Fibroblast of lung (primary cell): ENCODE measurements around the gene LRRC61. TPM values are rescaled to one million over a fixed set of nuclear protein-coding genes. Genes with fewer than 3 reads are reported as not detected.
"Not testable (repeated sequence)": the region's sequence is repeated elsewhere in the genome, so short reads cannot be mapped to it uniquely, and the experiment has no call there.

Source experiments
- DNase-seq, 2 donors: peaks; one replicate each; pipeline versions ENCODE4 v3.0.0 to v3.0.0-alpha.2; 2010; ENCODE audit warnings: low read depth in 2 of 2
- H2AFZ ChIP-seq: 2 replicates; pipeline ENCODE4 v1.5.1; 2012; ENCODE audit warnings: low read length, control low read depth, inconsistent platforms
- H3K27ac ChIP-seq: 2 replicates; pipeline ENCODE4 v1.5.1; 2011; ENCODE audit warnings: low read length, control low read depth; ENCODE audit not compliant: insufficient read depth
- H3K27me3 ChIP-seq: 2 replicates; pipeline ENCODE4 v1.5.1; 2011; ENCODE audit warnings: mild to moderate bottlenecking, low read length; ENCODE audit not compliant: control insufficient read depth, insufficient read depth
- H3K36me3 ChIP-seq: 2 replicates; pipeline ENCODE4 v1.5.1; 2011; ENCODE audit warnings: low read length; ENCODE audit not compliant: control insufficient read depth, insufficient read depth
- H3K4me1 ChIP-seq: 2 replicates; pipeline ENCODE4 v1.5.1; 2011; ENCODE audit warnings: low read length; ENCODE audit not compliant: control insufficient read depth, insufficient read depth; ENCODE audit errors: extremely low read depth
- H3K4me2 ChIP-seq: 2 replicates; pipeline ENCODE4 v1.5.1; 2011; ENCODE audit warnings: low read length, control low read depth; ENCODE audit not compliant: insufficient read depth; ENCODE audit errors: extremely low read depth
- H3K4me3 ChIP-seq, 4 experiments: fragments of 200-600 bp in 1 of 4; sonication (generic) in 1 of 4; replicated peaks in 1 of 4; 2 replicates each; pipeline ENCODE4 v1.5.1; 2011 to 2016; ENCODE audit warnings: low read length in 4 of 4, low read depth in 3 of 4, mild to moderate bottlenecking in 3 of 4, control low read depth in 2 of 4, inconsistent platforms in 1 of 4, mixed read lengths in 1 of 4; ENCODE audit not compliant: insufficient read depth in 1 of 4; ENCODE audit errors: control extremely low read depth in 1 of 4
- H3K79me2 ChIP-seq: 2 replicates; pipeline ENCODE4 v1.5.1; 2012; ENCODE audit warnings: mild to moderate bottlenecking, low read length, inconsistent platforms; ENCODE audit not compliant: control insufficient read depth, insufficient read depth
- H3K9ac ChIP-seq: 2 replicates; pipeline ENCODE4 v1.5.1; 2011; ENCODE audit warnings: mild to moderate bottlenecking, low read length, control low read depth; ENCODE audit not compliant: insufficient read depth
- H3K9me3 ChIP-seq: 2 replicates; pipeline ENCODE4 v1.5.1; 2012; ENCODE audit warnings: low read depth, low read length; ENCODE audit not compliant: control insufficient read depth, insufficient read depth
- H4K20me1 ChIP-seq: 2 replicates; pipeline ENCODE4 v1.5.1; 2011; ENCODE audit warnings: low read length; ENCODE audit not compliant: control insufficient read depth, insufficient read depth; ENCODE audit errors: extremely low read depth
- EZH2 ChIP-seq: IDR thresholded peaks from 2 replicates; pipeline ENCODE4 v1.5.1; 2012; ENCODE audit warnings: low read length, control low read depth, mild to moderate bottlenecking; ENCODE audit errors: missing control alignments
- polyA plus RNA-seq, 2 donors: library from polyadenylated mRNA; depleted of rRNA in 1 of 2; stranded (reverse) in 1 of 2; unstranded in 1 of 2; fragments of >200 nt; gene quantifications; 2 replicates each; pipeline ENCODE4 v1.2.1, GENCODE V29; 2011 to 2012; ENCODE audit warnings: missing spikeins in 1 of 2
- total RNA-seq: library from RNA; depleted of rRNA; stranded (reverse); fragments of >200 nt; gene quantifications from 2 replicates; pipeline ENCODE4 v1.2.1, GENCODE V29; 2014
- TF ChIP-seq, protein P1 (sequence below), 2 donors: IDR thresholded peaks in 1 of 2; conservative IDR thresholded peaks in 1 of 2; 1 replicate in 1 of 2; 2 replicates in 1 of 2; pipeline ENCODE4 v1.5.1; 2011 to 2012; ENCODE audit warnings: low read length in 2 of 2, control low read depth in 1 of 2, inconsistent platforms in 1 of 2, low read depth in 1 of 2, mild to moderate bottlenecking in 1 of 2

The LRRC61 gene
- total and polyA plus RNA-seq, 2 donors (not counting 1 experiment from before 2014, with no cell fraction given) = 0.03 to 0.33 TPM

DNA sequence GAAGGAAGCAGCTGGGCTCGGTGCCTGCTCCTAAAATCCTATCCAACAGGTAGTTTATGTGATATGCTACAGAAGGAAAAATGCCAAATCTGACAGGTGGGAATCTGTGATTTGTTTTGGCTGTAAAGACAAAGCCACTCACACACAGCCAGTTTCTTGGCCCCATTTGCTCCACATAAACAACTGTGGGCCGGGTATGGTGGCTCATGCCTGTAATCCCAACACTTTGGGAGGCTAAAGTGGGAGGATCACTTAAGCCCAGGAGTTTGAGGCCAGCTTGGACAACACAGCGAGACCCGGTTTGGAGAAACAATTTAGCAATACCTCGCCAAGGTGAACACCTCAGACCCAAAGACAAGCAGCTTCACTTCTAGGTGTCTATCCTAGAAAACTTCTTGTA lies 16.8 kb upstream of the LRRC61 start:
- H3K79me2 ChIP-seq, DNase-seq, H3K9me3 ChIP-seq, H3K4me1 ChIP-seq, H3K27ac ChIP-seq, H3K27me3 ChIP-seq, H2AFZ ChIP-seq, H3K4me3 ChIP-seq, H4K20me1 ChIP-seq, H3K36me3 ChIP-seq, H3K9ac ChIP-seq, H3K4me2 ChIP-seq: not testable (repeated sequence)

DNA sequence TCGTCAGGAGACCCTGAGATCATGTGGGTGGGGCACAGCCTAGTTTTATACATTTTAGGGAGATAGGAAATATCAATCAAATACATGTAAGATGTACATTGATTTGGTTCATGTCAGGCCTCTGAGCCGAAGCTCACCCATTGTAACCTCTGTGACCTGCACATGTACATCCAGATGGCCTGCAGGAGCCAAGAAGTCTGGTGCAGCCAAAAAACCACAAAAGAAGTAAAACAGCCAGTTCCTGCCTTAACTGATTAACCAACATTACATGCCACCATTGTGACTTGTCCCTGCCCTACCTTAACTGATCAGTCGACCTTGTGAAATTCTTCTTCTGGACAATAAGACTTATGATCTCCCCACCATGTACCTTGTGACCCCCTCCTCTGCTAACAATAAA lies 16.0 kb upstream of the LRRC61 start:
- Histone ChIP-seq H3K79me2 (no peaks in the 10 kb centered on the region), H2AFZ (no peak overlapping the region), H3K27ac (no peak overlapping the region), H3K9me3 (no peaks in the 10 kb centered on the region), H3K4me1 (no peaks in the 10 kb centered on the region), H4K20me1 (no peaks in the 10 kb centered on the region), H3K27me3 (no peaks in the 10 kb centered on the region), H3K36me3 (no peaks in the 10 kb centered on the region), H3K4me2 (no peak overlapping the region), H3K9ac (no peak overlapping the region), H3K4me3 (no peak overlapping the region)
- no peak for DNase-seq
- TF ChIP-seq, protein P1, sequence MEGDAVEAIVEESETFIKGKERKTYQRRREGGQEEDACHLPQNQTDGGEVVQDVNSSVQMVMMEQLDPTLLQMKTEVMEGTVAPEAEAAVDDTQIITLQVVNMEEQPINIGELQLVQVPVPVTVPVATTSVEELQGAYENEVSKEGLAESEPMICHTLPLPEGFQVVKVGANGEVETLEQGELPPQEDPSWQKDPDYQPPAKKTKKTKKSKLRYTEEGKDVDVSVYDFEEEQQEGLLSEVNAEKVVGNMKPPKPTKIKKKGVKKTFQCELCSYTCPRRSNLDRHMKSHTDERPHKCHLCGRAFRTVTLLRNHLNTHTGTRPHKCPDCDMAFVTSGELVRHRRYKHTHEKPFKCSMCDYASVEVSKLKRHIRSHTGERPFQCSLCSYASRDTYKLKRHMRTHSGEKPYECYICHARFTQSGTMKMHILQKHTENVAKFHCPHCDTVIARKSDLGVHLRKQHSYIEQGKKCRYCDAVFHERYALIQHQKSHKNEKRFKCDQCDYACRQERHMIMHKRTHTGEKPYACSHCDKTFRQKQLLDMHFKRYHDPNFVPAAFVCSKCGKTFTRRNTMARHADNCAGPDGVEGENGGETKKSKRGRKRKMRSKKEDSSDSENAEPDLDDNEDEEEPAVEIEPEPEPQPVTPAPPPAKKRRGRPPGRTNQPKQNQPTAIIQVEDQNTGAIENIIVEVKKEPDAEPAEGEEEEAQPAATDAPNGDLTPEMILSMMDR (conservative IDR thresholded peaks at IDR 0.05 in 1 of 2, IDR thresholded peaks at IDR 0.05 in 1 of 2; ENCODE audit: low read depth in 1 of 2, low read length in 2 of 2) = no peak
- TF ChIP-seq EZH2 = no peak

DNA sequence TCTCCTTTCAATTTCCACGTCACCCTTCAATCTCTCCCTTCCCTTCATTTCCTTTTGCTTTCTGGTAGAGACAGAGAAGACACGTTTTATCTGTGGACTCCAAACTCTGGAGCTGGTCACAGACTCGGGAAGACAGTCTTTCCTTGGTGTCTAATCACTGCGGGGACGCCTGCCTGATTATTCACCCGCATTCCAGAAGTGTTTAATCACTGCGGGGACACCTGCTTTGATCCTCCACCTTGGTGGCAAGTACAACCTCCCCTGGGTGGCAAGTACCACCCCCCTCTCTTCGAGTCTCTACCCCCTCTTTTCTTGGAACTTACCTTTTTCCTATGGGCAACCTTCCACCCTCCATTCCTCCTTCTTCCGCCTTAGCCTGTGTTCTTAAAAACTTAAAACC lies 15.3 kb upstream of the LRRC61 start:
- Histone ChIP-seq H3K4me2 (no peak overlapping the region), H3K79me2 (no peaks in the 10 kb centered on the region), H3K4me3 (no peak overlapping the region), H3K27ac (no peak overlapping the region), H3K9ac (no peak overlapping the region), H3K4me1 (no peaks in the 10 kb centered on the region), H3K9me3 (no peaks in the 10 kb centered on the region), H4K20me1 (no peaks in the 10 kb centered on the region), H3K36me3 (no peaks in the 10 kb centered on the region), H2AFZ (no peak overlapping the region), H3K27me3 (no peaks in the 10 kb centered on the region)
- peak in 1 of 2 donors; percentile 18 for DNase-seq
- no peak for TF ChIP-seq EZH2
- TF ChIP-seq, protein P1 (conservative IDR thresholded peaks at IDR 0.05 in 1 of 2, IDR thresholded peaks at IDR 0.05 in 1 of 2; ENCODE audit: low read depth in 1 of 2, low read length in 2 of 2) = no peak

DNA sequence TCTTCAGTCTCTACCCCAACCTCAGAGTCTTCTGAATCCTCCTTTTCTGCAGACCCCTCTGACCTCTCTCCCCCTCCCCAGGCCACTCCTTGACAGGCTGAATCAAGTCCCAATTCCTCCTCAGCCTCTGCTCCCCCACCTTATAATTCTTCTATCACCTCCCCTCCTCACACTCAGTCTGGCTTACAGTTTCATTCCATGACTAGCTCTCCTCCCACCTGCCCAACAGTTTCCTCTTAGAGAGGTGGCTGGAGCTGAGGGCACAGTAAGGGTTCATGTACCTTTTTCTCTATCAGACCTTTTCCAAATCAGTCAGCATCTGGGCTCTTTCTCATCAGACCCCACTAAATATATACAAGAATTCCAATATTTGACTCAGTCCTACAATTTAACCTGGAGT lies 14.6 kb upstream of the LRRC61 start:
- no peaks in the 10 kb centered on the region for H3K9me3 ChIP-seq
- H3K4me1 ChIP-seq = no peaks in the 10 kb centered on the region
- H3K27ac ChIP-seq = no peak overlapping the region
- no peak overlapping the region for H3K9ac ChIP-seq
- H3K79me2 ChIP-seq = no peaks in the 10 kb centered on the region
- H4K20me1 ChIP-seq = no peaks in the 10 kb centered on the region
- no peak for TF ChIP-seq EZH2
- TF ChIP-seq, protein P1 (conservative IDR thresholded peaks at IDR 0.05 in 1 of 2, IDR thresholded peaks at IDR 0.05 in 1 of 2; ENCODE audit: low read depth in 1 of 2, low read length in 2 of 2) = no peak
- H2AFZ ChIP-seq = no peak overlapping the region
- DNase-seq = no peak
- no peaks in the 10 kb centered on the region for H3K36me3 ChIP-seq
- H3K4me2 ChIP-seq = no peak overlapping the region
- H3K27me3 ChIP-seq = no peaks in the 10 kb centered on the region
- no peak overlapping the region for H3K4me3 ChIP-seq
